Lower lobe of right lung (tissue), 2 donors: ENCODE measurements around the gene TSFM. TPM values are rescaled to one million over a fixed set of nuclear protein-coding genes. Genes with fewer than 3 reads are reported as not detected.

Experiments used
- ATAC-seq, 2 donors: fragments of 200-7000 bp; cut with Tn5 transposase; one replicate each; pipeline ENCODE4 v1.9.1; 2020 to 2022; ENCODE audit warnings: mild to moderate bottlenecking in 2 of 2, moderate library complexity in 2 of 2
- DNase-seq: peaks from one replicate; pipeline ENCODE4 v3.0.0-alpha.2; 2020
- H3K27ac ChIP-seq: fragments of 200-600 bp; one replicate; pipeline ENCODE4 v1.8.0; 2022
- H3K27me3 ChIP-seq: fragments of 200-600 bp; one replicate; pipeline ENCODE4 v1.8.0; 2022; ENCODE audit warnings: low read depth
- H3K36me3 ChIP-seq: fragments of 200-600 bp; one replicate; pipeline ENCODE4 v1.8.0; 2022; ENCODE audit warnings: mild to moderate bottlenecking
- H3K4me1 ChIP-seq: fragments of 200-600 bp; one replicate; pipeline ENCODE4 v1.8.0; 2022
- H3K4me3 ChIP-seq: fragments of 200-600 bp; one replicate; pipeline ENCODE4 v1.8.0; 2022; ENCODE audit warnings: mild to moderate bottlenecking
- H3K9me3 ChIP-seq: fragments of 200-600 bp; one replicate; pipeline ENCODE4 v1.8.0; 2022
- intact Hi-C: fragments of 100-400 bp; cut with DNase I; formaldehyde crosslinking; loops from one replicate; pipeline ENCODE4 v1.11.0; 2022
- total RNA-seq: library from RNA; stranded (reverse); fragmentation: NEBNext Ultra II Directional; extraction: Animal tissue kit (Norgen Biotek cat#: 25700); gene quantifications from one replicate; pipeline ENCODE4 v1.2.1, GENCODE V29; 2021
- TF ChIP-seq, protein P1 (sequence below): fragments of 200-600 bp; IDR thresholded peaks from one replicate; pipeline ENCODE4 v1.8.0; 2022; ENCODE audit warnings: antibody characterized with exemption, mild to moderate bottlenecking
- donor health status: DM: no; HTN: yes; CAD: no; lungs with severe emphysema.

TSFM gene
- total RNA-seq, 1 donor from 2014 or later = 22.6 TPM

DNA sequence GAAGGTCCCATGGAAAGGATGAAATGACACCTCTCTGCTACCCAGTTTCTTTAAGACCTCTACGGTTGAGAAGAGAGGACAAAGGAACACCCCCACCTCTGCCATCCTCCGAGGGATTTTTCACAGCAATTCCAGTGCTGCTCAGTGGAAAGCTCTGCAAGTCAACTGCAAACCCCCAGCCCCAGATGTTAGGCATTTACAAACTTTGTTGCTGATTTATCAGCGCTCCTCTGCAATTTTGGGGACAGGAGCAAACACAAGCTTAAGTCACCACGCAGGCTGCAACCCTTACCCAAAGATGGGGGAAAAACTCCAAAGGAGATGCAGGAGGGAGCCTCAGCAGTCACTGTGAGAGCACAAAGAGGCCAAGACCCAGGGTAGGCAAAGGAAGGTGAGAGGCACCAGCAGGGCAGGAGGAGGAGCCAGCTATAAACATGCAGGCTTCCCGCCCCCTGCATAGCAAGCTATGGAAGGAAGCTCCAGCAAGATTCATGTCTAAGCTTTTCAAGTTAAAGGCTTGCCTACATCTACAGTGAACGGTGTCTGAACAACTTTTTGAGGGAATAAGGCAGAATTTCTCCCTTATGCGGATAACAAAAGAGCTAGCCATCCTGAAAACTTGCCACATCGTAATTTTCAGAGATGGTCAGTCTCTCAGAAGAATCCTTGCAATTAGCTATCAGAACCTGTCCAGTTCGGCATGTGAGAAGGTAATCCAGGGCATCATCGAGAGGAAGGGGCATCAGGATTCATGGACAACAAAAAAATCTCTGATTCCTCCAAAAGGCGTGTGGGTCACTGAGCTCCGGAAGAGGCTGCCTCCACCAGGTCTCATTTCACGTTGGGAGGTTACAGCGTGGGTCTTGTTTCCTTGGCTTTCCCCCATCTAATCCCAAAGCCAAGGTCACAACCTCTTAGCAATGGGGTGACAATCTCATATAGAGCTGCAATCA is 60.0 kb downstream of the TSFM start:
- H3K27me3 ChIP-seq = no peaks in the 10 kb centered on the region
- peak overlapping the region; percentile 99 for H3K27ac ChIP-seq
- intact Hi-C loops = no loop called here
- peak overlapping the region; percentile 100 for H3K4me3 ChIP-seq
- TF ChIP-seq, protein P1, sequence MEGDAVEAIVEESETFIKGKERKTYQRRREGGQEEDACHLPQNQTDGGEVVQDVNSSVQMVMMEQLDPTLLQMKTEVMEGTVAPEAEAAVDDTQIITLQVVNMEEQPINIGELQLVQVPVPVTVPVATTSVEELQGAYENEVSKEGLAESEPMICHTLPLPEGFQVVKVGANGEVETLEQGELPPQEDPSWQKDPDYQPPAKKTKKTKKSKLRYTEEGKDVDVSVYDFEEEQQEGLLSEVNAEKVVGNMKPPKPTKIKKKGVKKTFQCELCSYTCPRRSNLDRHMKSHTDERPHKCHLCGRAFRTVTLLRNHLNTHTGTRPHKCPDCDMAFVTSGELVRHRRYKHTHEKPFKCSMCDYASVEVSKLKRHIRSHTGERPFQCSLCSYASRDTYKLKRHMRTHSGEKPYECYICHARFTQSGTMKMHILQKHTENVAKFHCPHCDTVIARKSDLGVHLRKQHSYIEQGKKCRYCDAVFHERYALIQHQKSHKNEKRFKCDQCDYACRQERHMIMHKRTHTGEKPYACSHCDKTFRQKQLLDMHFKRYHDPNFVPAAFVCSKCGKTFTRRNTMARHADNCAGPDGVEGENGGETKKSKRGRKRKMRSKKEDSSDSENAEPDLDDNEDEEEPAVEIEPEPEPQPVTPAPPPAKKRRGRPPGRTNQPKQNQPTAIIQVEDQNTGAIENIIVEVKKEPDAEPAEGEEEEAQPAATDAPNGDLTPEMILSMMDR = no peak
- DNase-seq = no peak
- H3K9me3 ChIP-seq = no peaks in the 10 kb centered on the region
- peaks cover 73% of the 10 kb centered on the region for H3K4me1 ChIP-seq
- ATAC-seq = no peak
- peaks cover 8% of the 10 kb centered on the region for H3K36me3 ChIP-seq

GRCh38 chr12:57844709-57845477 is 62.3 kb downstream of the TSFM start:
- Histone ChIP-seq H3K36me3 (peaks cover 8% of the 10 kb centered on the region), H3K9me3 (no peaks in the 10 kb centered on the region), H3K27ac (peak overlapping the region; percentile 99), H3K4me3 (peak overlapping the region; percentile 100), H3K27me3 (no peaks in the 10 kb centered on the region), H3K4me1 (peaks cover 51% of the 10 kb centered on the region)
- ATAC-seq (peak; percentile 36 to 41), DNase-seq (peak; percentile 66)
- intact Hi-C loops = no loop called here
- TF ChIP-seq, protein P1 = no peak

DNA sequence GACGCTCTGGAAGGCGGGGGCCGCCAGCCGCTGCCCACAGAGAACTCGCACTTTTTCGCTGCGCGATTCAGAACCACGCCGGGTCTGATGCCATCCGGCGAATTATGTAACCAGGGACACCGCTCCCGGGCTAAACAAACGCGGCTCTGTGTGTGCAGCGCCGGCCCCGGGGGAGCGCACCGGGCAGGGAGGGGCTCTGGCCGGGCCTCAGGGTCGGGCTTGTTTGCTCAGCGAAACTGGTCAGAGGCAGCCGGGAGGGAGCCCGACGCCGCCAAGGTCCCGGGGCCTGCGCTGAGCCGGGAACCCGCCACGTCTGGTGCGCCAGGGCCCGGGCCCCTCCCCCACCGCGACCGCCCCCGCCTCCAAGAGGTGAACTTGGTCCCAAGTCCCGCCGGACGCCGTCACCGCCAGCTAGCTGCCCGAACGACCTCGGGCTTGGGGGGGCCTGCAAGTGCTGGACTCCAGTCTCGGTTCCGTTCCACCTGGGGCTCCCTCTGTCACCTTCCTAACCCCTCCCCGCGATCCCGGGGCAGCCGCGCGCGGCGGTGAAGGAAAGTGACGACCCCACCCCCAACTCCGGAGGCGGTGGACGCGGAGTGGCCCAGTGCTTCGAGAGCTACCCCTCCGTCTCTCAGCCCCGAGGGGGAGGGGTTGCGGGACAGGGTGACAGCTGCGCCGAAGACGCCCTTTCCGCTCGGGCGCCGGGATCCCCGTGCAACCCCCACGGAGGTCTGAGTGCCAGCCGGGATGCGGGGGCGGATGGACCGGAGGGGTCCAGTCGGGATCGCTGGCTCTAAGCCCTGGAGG is 63.1 kb downstream of the TSFM start:
- intact Hi-C loops = no loop called here
- H3K4me1 ChIP-seq = peaks cover 46% of the 10 kb centered on the region
- ATAC-seq = peak; percentile 57 to 62
- H3K36me3 ChIP-seq = peaks cover 8% of the 10 kb centered on the region
- peak overlapping the region; percentile 99 for H3K27ac ChIP-seq
- no peaks in the 10 kb centered on the region for H3K9me3 ChIP-seq
- peak overlapping the region; percentile 100 for H3K4me3 ChIP-seq
- no peaks in the 10 kb centered on the region for H3K27me3 ChIP-seq
- TF ChIP-seq, protein P1 = no peak
- DNase-seq = peak; percentile 86

- no peaks in the 10 kb centered on the region for H3K9me3 ChIP-seq
- peak overlapping the region; percentile 99 for H3K27ac ChIP-seq
- TF ChIP-seq, protein P1 = no peak
- peaks cover 8% of the 10 kb centered on the region for H3K36me3 ChIP-seq
- no peak for DNase-seq
- peak; percentile 23 to 44 for ATAC-seq
- intact Hi-C loops = no loop called here
- H3K27me3 ChIP-seq = no peaks in the 10 kb centered on the region
- peaks cover 46% of the 10 kb centered on the region for H3K4me1 ChIP-seq
- H3K4me3 ChIP-seq = peak overlapping the region; percentile 100
These were observed 63.6 kb downstream of the TSFM start for GRCh38 chr12:57846285-57846576.
